ENCODE measurements around the gene FAF1. TPM values are rescaled to one million over a fixed set of nuclear protein-coding genes. Genes with fewer than 3 reads are reported as not detected.

The FAF1 gene
- total RNA-seq, 1 donor from 2014 or later, result 54.3 TPM

DNA sequence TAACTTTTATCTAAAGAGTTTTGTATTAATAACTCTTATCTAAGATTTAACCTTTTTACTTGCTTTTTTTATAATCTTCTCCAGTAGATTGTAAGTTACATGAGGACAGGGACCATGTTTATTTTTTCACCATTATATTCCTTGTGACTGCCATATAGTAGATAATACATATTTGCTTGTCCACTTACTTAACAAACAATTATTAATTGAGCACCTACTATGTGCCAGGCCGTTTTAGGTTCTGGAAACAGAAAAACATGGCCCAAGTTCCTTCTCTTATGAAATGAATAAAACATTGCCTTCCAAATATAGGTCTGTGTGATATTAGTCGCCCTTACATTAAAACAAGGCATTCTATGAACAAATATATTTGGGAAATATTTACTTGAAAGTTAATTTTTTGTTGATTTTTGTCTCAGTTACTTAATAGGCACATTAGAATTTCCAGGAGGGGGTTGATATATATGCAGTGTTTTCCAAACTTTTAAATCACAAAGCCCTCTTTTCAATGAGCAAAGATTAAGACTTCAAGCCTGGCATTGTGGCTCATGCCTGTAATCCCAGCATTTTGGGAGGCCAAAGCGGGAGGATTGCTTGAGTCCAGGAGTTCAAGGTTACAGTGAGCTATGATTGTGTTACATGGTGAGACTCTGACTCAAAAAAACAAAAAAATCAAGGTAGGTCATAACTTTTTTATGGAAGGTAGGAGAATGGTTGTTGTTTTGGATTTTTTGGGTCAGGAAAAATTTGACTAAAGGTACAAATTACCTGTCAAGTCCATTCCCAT is 32.7 kb upstream of the FAF1 start:
- Mint-ChIP-seq H3K4me1 (ENCODE audit: unreplicated experiment) (no peaks in the 10 kb centered on the region), H3K4me3 (ENCODE audit: unreplicated experiment) (no peak overlapping the region), H3K27ac (ENCODE audit: unreplicated experiment) (no peak overlapping the region), H3K36me3 (ENCODE audit: low read depth, unreplicated experiment) (no peaks in the 10 kb centered on the region), H3K9me3 (ENCODE audit: unreplicated experiment) (no peaks in the 10 kb centered on the region), H3K27me3 (ENCODE audit: unreplicated experiment) (no peaks in the 10 kb centered on the region)
- no peak for DNase-seq (ENCODE audit: low spot score)
- TF ChIP-seq, protein P1, sequence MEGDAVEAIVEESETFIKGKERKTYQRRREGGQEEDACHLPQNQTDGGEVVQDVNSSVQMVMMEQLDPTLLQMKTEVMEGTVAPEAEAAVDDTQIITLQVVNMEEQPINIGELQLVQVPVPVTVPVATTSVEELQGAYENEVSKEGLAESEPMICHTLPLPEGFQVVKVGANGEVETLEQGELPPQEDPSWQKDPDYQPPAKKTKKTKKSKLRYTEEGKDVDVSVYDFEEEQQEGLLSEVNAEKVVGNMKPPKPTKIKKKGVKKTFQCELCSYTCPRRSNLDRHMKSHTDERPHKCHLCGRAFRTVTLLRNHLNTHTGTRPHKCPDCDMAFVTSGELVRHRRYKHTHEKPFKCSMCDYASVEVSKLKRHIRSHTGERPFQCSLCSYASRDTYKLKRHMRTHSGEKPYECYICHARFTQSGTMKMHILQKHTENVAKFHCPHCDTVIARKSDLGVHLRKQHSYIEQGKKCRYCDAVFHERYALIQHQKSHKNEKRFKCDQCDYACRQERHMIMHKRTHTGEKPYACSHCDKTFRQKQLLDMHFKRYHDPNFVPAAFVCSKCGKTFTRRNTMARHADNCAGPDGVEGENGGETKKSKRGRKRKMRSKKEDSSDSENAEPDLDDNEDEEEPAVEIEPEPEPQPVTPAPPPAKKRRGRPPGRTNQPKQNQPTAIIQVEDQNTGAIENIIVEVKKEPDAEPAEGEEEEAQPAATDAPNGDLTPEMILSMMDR (IDR thresholded peaks at IDR 0.05; ENCODE audit: unreplicated experiment), result no peak

- Mint-ChIP-seq H3K4me1 (ENCODE audit: unreplicated experiment) (no peaks in the 10 kb centered on the region), H3K27me3 (ENCODE audit: unreplicated experiment) (peaks cover 1% of the 10 kb centered on the region), H3K9me3 (ENCODE audit: unreplicated experiment) (no peaks in the 10 kb centered on the region), H3K36me3 (ENCODE audit: low read depth, unreplicated experiment) (no peaks in the 10 kb centered on the region), H3K27ac (ENCODE audit: unreplicated experiment) (no peak overlapping the region), H3K4me3 (ENCODE audit: unreplicated experiment) (no peak overlapping the region)
- TF ChIP-seq, protein P1 (IDR thresholded peaks at IDR 0.05; ENCODE audit: unreplicated experiment), result no peak
- no peak for DNase-seq (ENCODE audit: low spot score)
Observed at GRCh38 chr1:50989694-50990093, 29.6 kb upstream of the FAF1 start.

DNA sequence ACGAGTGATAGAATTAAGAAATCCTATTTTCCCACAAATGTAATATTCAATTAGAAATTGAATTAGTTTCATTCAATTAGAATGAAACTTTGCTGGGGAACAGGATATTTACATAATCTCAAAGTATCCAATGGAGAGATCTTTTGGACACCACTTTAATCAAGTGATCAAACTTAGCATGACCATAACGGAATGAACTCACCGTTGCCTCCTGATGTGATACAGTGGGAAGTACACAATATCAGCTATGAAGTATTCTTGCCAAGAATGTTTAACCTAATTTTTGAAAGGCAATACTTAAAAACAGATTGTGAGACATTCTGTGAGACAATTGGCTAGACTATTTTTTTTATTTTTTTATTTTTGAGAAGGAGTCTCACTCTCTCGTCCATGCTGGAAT is 26.6 kb upstream of the FAF1 start:
- H3K36me3 Mint-ChIP-seq (ENCODE audit: low read depth, unreplicated experiment), result no peaks in the 10 kb centered on the region
- H3K4me1 Mint-ChIP-seq (ENCODE audit: unreplicated experiment), result no peaks in the 10 kb centered on the region
- H3K9me3 Mint-ChIP-seq (ENCODE audit: unreplicated experiment), result no peaks in the 10 kb centered on the region
- H3K4me3 Mint-ChIP-seq (ENCODE audit: unreplicated experiment), result no peak overlapping the region
- TF ChIP-seq, protein P1 (IDR thresholded peaks at IDR 0.05; ENCODE audit: unreplicated experiment), result no peak
- H3K27ac Mint-ChIP-seq (ENCODE audit: unreplicated experiment), result no peak overlapping the region
- DNase-seq (ENCODE audit: low spot score), result no peak
- H3K27me3 Mint-ChIP-seq (ENCODE audit: unreplicated experiment), result peaks cover 1% of the 10 kb centered on the region

DNA sequence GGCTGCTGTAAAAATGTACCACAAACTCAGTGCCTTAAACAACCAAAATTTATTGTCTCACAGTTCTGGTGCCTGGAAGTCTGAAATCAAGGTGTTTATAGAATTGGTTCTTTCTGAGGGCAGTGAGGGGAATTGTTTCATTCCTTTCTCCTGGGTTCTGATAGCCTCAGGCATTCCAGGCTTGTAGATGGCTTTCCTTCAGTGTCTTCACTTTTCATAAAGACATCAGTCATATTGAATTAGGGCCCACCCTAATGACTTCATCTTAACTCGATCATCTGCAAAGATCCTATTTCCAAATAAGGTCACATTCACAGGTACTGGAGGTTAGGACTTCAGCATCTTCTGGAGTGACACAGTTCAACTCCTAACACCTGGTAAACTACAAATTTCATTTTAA is 25.0 kb upstream of the FAF1 start:
- H3K27me3 Mint-ChIP-seq (ENCODE audit: unreplicated experiment), result peaks cover 1% of the 10 kb centered on the region
- TF ChIP-seq, protein P1 (IDR thresholded peaks at IDR 0.05; ENCODE audit: unreplicated experiment), result no peak
- DNase-seq (ENCODE audit: low spot score), result no peak
- no peak overlapping the region for H3K4me3 Mint-ChIP-seq (ENCODE audit: unreplicated experiment)
- no peaks in the 10 kb centered on the region for H3K9me3 Mint-ChIP-seq (ENCODE audit: unreplicated experiment)
- H3K36me3 Mint-ChIP-seq (ENCODE audit: low read depth, unreplicated experiment), result no peaks in the 10 kb centered on the region
- H3K27ac Mint-ChIP-seq (ENCODE audit: unreplicated experiment), result no peak overlapping the region
- H3K4me1 Mint-ChIP-seq (ENCODE audit: unreplicated experiment), result no peaks in the 10 kb centered on the region

- H3K9me3 Mint-ChIP-seq (ENCODE audit: unreplicated experiment), result no peaks in the 10 kb centered on the region
- TF ChIP-seq, protein P1 (IDR thresholded peaks at IDR 0.05; ENCODE audit: unreplicated experiment), result no peak
- H3K27ac Mint-ChIP-seq (ENCODE audit: unreplicated experiment), result no peak overlapping the region
- no peak overlapping the region for H3K4me3 Mint-ChIP-seq (ENCODE audit: unreplicated experiment)
- H3K36me3 Mint-ChIP-seq (ENCODE audit: low read depth, unreplicated experiment), result no peaks in the 10 kb centered on the region
- no peak for DNase-seq (ENCODE audit: low spot score)
- peaks cover 9% of the 10 kb centered on the region for H3K27me3 Mint-ChIP-seq (ENCODE audit: unreplicated experiment)
- H3K4me1 Mint-ChIP-seq (ENCODE audit: unreplicated experiment), result peaks cover 8% of the 10 kb centered on the region
Observed at GRCh38 chr1:50983219-50983802, 23.2 kb upstream of the FAF1 start.

Data from endothelial cell (in vitro differentiated cells).